Adrenal gland (tissue), 5 donors: ENCODE data around the gene TNC.

Experiments
- CTCF ChIP-seq, 6 experiments: fragments of 450-650 bp in 4 of 6; fragments of 200-600 bp in 2 of 6; sonication (generic) in 1 of 6; IDR thresholded peaks; 1 replicate in 5 of 6; 2 replicates in 1 of 6; pipeline versions ENCODE4 v1.5.1 to v1.8.0; 2016 to 2021; ENCODE audit warnings: antibody characterized with exemption in 6 of 6, mild to moderate bottlenecking in 2 of 6, moderate library complexity in 1 of 6
- POLR2A ChIP-seq, 2 donors: fragments of 450-650 bp; IDR thresholded peaks; one replicate each; pipeline ENCODE4 v1.6.1; 2017; ENCODE audit warnings: antibody characterized with exemption in 2 of 2, mild to moderate bottlenecking in 2 of 2, moderate library complexity in 1 of 2
- donor health status: DM: no; HTN: no; CAD: no.

- no peak for TF ChIP-seq CTCF (IDR thresholded peaks at IDR 0.05)
- no peak for TF ChIP-seq POLR2A (IDR thresholded peaks at IDR 0.05)
Observed at GRCh38 chr9:115038178-115038577, 79.8 kb downstream of the TNC start.
